Activated CD8-positive, alpha-beta memory T cell treated with anti-CD3 and anti-CD28 coated beads for 24 hours (primary cell): Measurements from ENCODE around the gene NECTIN1.

Experiments used
- DNase-seq: peaks from one replicate; pipeline ENCODE4 v3.0.0-alpha.2; 2020

The NECTIN1 gene

GRCh38 chr11:119671051-119671450, 57.9 kb downstream of the NECTIN1 start:
- no peak for DNase-seq

DNA sequence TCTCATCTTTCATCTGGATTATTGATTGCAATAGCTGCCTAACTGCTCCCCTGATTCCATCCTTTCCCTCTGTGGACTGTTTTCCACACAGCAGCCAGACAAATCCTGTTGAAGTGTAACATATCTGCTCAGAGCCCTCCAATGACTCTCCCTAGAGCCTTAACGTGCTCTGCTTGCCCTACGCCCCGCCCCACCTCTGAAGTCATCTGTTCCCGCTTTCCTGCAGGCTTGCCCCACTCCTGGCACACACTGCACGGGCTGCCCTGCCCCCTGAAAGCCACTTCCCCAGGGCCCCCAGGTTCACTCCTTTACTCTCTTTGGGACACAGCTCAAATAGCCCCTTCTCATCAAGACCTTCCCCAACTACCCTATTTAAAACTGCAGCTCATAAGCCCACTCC, 59.5 kb downstream of the NECTIN1 start:
- DNase-seq = no peak

- no peak for DNase-seq
These were observed 60.3 kb downstream of the NECTIN1 start for GRCh38 chr11:119668676-119669075.

GRCh38 chr11:119666463-119667131, 62.4 kb downstream of the NECTIN1 start:
- DNase-seq = peak; percentile 85

DNA sequence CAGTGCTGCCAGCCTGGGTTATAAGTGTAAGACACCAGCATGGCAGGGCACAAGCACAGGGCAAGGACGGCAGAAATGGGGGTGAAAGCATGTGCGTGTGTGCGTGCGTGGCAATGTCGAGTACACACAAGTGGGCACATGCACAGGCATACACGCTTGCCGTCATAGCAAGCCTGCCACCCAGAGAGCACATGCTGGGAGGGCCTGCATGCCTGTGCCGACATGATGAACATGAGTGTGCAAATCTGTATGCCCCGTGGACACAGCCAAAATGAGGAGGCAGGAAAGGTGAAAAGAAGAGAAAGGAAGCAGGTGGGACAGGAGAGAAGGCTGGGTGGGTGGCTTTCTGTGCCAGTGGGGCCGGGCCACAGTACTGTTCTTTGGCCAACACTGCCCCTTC, 62.9 kb downstream of the NECTIN1 start:
- DNase-seq = no peak

- no peak for DNase-seq
These were observed 64.1 kb downstream of the NECTIN1 start for GRCh38 chr11:119664701-119665420.

- no peak for DNase-seq
These were observed 64.9 kb downstream of the NECTIN1 start for GRCh38 chr11:119664063-119664572.

- no peak for DNase-seq
These were observed 65.7 kb downstream of the NECTIN1 start for GRCh38 chr11:119663279-119663678.

DNA sequence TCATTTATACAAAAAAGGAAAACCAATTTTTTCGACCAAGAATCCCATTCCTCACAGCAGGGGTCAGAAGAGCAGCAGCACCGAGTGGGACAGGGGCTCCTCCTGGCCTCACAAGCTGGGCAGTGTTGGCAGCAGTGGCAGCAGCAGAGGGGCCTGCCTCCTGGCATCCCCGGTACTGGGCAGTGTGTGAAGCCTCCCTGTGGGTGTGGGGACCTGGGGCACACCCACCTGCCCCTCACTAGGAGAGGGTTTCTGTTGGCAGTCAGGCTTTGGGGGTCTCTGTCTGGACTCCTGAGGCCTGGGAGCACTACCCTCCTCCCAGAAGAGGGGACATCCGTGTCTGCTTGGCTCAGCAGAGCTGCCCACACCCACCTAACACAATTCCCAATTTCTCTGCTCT, 67.8 kb downstream of the NECTIN1 start:
- DNase-seq = no peak

DNA sequence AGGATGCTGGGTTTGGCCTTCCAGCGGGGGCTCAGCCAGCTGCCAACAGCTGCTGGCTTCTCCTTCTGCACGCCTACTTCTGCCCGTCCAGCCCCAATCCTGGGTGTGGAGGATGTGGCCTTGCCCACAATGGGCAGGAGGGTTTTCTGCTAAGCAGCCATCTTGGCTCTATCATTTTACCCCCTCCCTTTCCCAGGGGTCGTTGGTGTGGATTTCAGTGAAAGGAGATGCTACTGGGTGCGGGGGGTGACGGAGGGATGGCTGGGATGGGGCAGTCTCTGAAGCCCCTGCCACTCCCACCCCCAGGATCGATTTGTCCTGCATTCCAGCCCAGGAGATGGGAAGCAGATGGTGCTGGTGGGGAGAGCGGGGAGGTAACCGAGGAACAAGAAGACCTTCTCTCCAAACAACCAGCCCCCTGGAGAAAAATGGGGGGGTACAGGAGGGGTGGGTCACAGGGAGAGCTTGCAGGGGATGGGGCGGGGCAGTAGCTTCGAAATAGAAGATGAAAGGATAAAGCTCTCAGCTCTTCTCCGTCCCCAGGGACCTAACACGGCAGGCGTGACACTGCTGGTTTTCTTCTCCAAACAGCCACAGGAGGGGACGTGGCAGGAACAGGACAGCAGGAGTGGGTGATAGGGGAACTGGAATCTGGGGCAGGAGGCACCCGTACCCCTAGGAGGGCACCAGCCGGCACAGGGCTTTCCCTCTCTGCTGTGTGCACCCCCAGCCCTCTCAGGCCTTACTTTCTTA, 68.9 kb downstream of the NECTIN1 start:
- no peak for DNase-seq

DNA sequence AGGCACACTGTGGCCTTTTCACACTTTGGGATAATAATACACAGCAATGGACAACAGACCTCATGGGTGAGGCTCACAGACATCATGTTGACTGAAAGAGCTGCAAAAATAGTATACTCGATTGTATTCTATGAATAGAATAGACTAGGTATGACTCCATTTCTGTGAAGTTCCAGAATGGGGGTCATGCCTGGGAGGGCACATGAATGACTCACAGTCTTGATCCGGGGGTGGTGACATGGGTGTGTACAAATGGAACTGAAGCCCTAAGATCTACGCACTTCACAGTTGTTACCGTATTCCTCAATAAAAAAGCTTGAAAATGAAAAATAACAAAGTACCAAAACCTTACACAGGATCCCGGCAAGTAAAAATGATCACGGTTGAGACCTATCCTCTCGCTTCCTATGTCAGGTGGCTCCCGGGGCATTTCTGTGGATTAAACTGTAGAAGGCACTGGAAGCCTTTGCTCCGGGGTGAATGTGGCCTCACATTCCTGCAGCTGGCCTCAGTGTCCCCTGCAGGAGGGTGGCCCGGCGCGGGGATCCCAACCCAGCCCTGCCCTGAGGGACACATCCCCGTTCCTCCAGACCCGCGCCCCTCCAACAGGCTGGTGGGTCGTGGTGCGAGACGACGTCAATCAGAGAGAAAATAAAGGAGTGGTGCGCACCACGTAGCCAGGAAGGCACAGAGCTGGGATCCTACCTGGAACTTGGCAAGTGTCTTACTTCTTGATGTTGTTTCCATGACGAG, 75.9 kb downstream of the NECTIN1 start:
- no peak for DNase-seq

DNA sequence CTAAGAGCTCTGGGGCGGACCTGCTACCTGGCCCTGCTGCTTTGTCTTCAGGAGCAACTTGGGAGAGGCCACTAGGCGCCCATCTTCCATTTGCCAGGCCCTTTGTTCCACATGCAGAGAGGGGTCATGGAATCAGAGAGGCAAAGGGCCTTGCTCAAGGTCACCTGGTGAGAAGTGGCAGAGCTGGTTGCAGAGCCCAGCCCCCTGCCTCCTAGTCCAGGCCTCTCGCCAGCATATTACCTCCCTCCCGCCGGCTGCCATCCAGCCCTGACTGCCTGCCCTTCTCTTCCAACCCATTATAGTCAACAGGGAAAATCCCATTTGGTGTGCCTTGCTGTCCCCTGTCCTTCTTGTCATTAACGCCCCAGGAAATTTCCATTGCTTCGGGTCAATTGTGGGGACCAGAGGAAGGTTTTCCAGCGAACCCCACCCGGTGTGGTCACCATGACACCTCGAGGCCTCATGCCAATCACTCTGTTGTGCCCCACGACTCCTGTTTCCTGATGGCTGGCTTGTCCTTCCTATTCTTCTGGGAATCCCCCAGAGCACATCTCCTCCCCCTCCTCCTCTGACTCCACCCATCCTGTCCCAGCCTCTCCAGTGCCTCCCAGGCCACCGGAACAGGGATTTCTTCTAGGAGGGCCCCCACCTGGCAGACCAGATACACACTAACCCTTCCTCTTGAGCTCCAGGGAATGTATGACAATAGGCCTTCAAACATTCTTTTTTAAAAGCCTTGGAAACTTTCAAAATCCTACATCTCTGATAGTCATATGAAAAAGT, 77.0 kb downstream of the NECTIN1 start:
- DNase-seq = no peak

DNA sequence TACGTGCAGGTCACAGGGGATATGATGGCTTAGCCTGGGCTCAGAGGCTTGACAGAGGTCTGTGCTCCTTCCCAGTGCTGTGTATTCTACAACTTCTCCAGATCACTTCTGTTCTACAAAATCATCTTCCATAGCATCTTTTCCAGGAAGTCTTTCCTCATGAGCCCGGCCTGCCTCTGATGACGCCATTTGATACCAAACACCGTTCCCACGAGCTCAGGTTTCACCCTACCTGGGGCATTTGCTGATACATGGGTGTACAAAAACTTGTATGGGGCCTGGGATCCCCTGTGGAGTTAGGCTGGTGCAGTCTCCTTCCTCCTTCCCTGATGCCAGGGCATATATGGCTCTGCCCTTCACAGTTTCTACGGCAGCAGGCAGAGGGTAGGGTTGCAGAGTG, 78.7 kb downstream of the NECTIN1 start:
- no peak for DNase-seq

DNA sequence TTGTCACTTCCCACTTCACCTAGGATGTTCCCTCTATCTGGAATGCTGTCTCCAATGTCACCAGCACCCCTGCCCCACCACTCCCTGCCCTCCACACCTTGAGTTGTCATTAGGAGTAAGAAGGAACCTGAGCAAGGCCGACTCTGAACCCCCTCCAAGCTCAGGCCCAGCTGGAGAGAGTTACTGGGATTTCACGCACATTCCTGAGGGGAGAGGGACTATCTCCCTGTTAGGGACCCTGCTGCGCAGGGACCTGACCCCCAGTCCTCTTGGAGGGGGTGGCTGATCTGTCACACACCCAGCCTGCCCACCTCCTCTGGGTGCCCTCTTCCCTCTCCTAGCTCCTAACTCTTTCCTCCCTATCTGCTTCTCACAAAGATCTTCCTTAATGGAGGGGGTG, 81.7 kb downstream of the NECTIN1 start:
- no peak for DNase-seq

- DNase-seq = no peak
These were observed 84.0 kb downstream of the NECTIN1 start for GRCh38 chr11:119645018-119645417.

GRCh38 chr11:119644502-119644901, 84.5 kb downstream of the NECTIN1 start:
- DNase-seq = no peak

DNA sequence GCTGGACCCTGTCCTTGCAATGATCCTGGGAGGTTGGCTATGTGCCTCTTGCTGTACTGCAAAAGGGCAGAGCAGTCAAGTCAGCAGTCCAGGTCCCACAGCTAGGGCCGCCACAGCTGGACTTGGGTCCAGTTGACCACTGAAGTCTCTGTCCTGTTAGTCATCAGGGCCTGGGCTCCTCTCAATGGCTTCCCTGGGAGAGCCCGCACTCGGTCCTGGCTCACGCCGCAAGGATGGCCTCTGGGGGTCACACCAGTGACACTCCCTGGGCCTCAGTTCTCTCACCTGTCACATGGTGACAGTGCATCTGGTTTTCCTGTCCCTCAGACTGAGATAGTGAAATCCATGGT, 85.1 kb downstream of the NECTIN1 start:
- no peak for DNase-seq

- no peak for DNase-seq
These were observed 85.7 kb downstream of the NECTIN1 start for GRCh38 chr11:119643212-119643875.

DNA sequence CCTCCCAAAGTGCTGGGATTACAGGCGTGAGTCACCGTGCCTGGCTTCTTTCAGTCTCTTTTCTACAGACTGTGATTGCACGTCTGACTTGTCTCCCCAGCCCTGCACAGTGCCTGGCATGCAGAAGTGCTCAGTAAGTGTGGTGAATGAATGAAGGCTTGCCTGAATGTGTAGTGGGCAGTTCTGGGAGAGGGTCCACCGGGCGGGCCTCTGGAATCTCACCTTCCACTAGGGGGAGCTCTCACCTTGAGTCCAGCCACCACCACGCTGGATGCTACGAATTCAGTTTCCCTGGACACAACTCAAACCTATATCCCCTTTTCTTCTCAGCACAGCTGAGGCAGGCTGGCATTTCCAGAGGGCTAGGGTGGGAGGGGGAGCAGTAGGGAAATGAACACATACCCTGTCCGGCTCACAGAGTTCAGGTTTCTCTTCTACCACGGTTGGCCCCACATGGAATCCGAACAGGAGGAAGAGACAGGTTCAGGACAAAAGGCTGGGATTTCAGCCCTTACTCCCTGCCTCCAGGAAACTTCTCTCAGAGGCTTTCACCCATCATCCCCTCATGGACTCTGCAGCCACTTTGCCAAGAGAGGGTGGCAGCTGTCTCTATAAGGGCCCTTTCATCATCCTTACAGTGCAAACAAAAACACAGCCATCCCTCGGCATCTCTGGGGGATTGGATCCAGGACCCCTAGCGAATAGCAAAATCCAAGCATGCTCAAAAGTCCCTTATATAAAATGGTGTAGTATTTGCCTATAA, 86.8 kb downstream of the NECTIN1 start:
- DNase-seq = no peak

DNA sequence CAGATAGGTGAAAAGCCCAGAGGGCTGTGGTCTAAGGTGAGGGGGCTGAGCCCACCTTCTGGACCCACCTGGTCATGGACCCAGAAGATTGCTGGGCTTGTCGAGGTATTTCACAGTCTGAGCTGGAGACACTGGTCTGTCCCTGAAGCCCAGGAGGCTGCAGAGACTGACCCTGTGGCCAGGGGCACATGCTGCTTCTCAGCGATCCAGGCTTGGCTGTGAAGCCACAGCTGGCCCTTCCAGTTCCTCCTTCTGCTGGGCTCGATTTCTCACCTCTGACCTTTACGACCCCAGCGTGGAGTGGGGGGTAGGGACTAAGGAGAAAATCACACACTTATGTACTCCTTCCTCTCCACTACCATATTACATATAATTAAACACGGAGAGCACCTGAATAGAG, 88.5 kb downstream of the NECTIN1 start:
- no peak for DNase-seq

DNA sequence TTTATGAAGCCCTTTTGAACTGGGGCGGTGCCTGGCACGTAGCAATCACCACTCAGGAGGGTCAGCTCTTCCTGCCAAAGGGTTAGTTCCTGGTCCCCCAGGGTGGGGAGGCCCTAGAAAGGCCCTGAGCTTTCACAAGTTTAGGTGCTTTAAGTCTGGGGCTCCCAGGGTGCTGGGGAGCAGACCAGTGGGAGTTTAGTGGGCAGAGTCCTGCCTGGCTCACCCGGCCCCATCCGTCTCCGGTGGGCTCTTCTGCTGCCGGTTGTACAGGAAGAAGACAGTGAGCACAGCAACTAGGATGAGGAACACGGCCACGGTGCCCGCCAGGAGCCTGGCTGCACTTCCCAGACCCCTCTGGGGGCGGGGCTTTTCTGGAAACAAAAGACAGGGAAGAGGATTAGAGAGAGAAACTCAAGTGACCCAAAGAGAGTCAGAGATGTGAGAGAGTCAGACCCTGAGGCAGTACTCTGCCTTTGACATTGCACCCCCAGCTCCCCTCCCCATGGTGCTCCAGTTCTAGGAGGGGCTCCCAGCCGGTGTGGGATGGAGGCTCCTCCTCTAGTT, 89.3 kb downstream of the NECTIN1 start:
- no peak for DNase-seq
